Urinary bladder (tissue), 4 donors: ENCODE measurements around the gene PLEKHA7. TPM values are rescaled to one million over a fixed set of nuclear protein-coding genes. Genes with fewer than 3 reads are reported as not detected.

Source experiments
- DNase-seq: peaks from one replicate; pipeline ENCODE4 v3.0.0-alpha.2; 2015; ENCODE audit errors: extremely low spot score
- H3K27ac ChIP-seq: one replicate; pipeline ENCODE4 v1.5.1; 2013; ENCODE audit warnings: low read depth, mild to moderate bottlenecking, moderate library complexity
- H3K36me3 ChIP-seq: one replicate; pipeline ENCODE4 v1.6.1; 2013; ENCODE audit warnings: mild to moderate bottlenecking, moderate library complexity; ENCODE audit not compliant: insufficient read depth
- H3K4me1 ChIP-seq: one replicate; pipeline ENCODE4 v1.6.1; 2013; ENCODE audit warnings: mild to moderate bottlenecking, moderate library complexity; ENCODE audit not compliant: insufficient read depth
- H3K4me3 ChIP-seq: one replicate; pipeline ENCODE4 v1.5.1; 2013; ENCODE audit warnings: low read depth, low read length
- WGBS: extraction: QIAGEN DNeasy Blood & Tissue Kit; methylation state at CpG from one replicate; pipeline ENCODE4 v1.1.7; 2013; 5-methylcytosine and 5-hydroxymethylcytosine counted together
- polyA plus RNA-seq: library from polyadenylated mRNA; stranded (reverse); fragments of 200-250 nt; gene quantifications from one replicate; pipeline ENCODE4 v1.2.3, GENCODE V29; 2013
- total RNA-seq: library from RNA; depleted of rRNA; stranded (reverse); fragments of >200 nt; gene quantifications from one replicate; pipeline ENCODE4 v1.2.3, GENCODE V29; 2014
- donor health status: healthy with polysubstance abuse.
- donor health status: healthy.

PLEKHA7 gene
- total and polyA plus RNA-seq, 2 donors = 8.1 to 8.3 TPM

- H3K36me3 ChIP-seq = no peaks in the 10 kb centered on the region
- 72% methylated on average over 1 of the region's 1 CpG for WGBS
- H3K27ac ChIP-seq = no peak overlapping the region
- H3K4me3 ChIP-seq = no peak overlapping the region
- H3K4me1 ChIP-seq = no peaks in the 10 kb centered on the region
- DNase-seq = no peak
Measured at GRCh38 chr11:17019232-17019631, 5.0 kb upstream of the PLEKHA7 start.

DNA sequence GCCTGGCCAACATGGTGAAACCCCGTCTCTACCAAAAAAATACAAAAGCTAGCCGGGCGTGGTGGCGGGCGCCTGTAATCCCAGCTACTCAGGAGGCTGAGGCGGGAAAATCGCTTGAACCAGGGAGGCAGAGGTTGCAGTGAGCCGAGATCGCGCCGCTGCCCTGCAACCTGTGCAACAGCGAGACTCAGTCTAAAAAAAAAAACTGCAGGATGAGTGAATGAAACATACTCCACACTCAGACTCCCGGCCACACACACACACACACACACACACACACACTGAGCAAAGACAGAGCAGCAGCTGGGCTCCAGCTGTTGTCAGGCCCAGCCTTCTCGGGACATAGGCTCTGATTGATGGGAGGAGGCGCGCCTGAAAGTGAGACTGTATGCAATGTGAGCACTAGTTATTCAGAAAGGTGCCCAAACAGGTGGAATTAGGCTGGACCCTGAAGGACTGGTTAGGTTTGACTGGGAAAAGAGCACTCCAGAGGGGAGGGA lies 1.5 kb upstream of the PLEKHA7 start:
- WGBS = 65% methylated on average over 16 of the region's 16 CpGs
- Histone ChIP-seq H3K4me3 (no peak overlapping the region), H3K36me3 (no peaks in the 10 kb centered on the region), H3K27ac (no peak overlapping the region), H3K4me1 (no peaks in the 10 kb centered on the region)
- no peak for DNase-seq

DNA sequence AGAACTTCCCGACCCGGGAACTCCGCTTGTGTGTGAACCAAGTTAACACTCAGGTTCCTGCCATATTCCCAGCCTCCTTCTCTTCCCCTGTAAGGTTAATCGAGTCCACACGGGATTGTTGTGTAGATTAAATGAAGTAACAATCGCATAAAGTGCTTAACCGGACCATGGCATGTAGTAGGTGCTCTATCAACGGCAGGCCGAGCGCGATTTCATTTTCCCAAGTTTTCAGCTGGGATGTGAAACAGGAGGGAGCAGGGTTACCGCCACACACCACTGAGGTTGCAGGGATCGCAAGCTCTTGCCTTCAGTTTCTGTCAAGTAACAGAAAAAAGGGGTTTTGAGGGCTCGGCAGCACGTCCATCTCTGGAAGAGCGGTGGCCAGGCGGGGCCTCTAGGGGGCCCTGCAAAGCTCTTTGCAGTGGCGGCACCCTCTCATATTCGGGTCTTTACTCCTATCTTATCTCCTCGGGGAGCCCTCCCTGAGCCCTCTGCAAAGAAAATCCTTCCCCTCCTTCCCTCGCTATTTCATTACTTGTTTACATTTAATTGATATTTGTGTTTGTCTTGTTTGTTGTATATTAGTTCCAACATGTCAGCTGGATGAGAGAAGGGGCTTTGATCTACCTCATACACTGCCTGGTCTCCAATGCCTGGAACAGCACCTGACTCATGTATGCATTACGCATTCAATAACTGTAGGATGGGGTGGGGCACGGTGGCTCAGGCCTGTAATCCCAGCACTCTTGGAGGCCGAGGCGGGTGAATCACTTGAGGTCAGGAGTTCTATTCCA lies 816 bp upstream of the PLEKHA7 start:
- H3K4me1 ChIP-seq = no peaks in the 10 kb centered on the region

GRCh38 chr11:17013548-17014320 lies 480 bp downstream of the PLEKHA7 start:
- Histone ChIP-seq H3K27ac (peak overlapping the region; percentile 80), H3K4me3 (peak overlapping the region; percentile 83), H3K4me1 (no peaks in the 10 kb centered on the region), H3K36me3 (no peaks in the 10 kb centered on the region)
- under 1% methylated on average over 84 of the region's 85 CpGs for WGBS
- no peak for DNase-seq

More for the DNA sequence above, 816 bp upstream of the PLEKHA7 start:
- 15% methylated on average over 25 of the region's 25 CpGs for WGBS
- DNase-seq = no peak
- Histone ChIP-seq H3K4me3 (peak overlapping the region; percentile 83), H3K27ac (no peak overlapping the region), H3K36me3 (no peaks in the 10 kb centered on the region)

DNA sequence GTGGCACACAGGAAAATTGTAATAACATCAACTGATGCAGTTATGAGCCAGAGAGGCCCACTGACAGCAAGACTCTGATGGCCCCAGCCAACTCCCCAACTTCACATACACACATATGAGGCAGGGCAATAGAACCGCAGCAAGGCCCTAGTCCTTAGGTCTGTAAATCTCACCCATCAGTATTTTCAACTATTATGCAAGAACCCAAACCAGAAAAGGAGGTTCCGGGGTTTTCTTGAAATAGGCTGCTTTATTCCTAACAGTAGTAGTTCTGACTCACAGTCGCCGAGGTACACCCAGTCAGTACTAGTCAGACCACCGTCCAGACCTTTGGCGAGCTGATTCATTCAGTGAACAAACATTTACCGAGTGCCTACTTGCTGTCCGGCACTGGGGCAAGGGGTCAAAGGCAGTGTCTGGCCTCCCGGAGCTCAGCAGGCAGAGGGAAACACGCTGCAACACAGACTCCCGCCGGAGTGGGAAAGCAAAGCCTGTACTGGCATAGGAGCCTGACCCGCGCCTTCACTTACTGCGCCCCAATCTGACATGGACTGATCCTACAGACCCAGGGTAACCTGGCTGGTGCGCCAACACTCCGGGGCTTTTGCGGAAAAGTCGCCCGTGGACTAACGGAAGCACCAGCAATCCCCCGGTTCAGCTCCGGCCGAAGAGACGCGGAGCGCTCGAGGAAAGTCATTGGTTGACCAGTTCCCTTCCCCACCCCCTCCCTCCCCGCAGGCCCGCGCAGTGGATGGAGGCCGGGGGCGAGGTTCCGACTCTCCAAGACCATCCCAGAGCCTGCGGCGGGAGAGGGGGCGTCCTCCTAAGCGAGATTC lies 1.3 kb downstream of the PLEKHA7 start:
- Histone ChIP-seq H3K4me3 (peak overlapping the region; percentile 83), H3K36me3 (no peaks in the 10 kb centered on the region), H3K27ac (peak overlapping the region; percentile 80), H3K4me1 (no peaks in the 10 kb centered on the region)
- 19% methylated on average over 38 of the region's 38 CpGs for WGBS
- no peak for DNase-seq

- Histone ChIP-seq H3K36me3 (no peaks in the 10 kb centered on the region), H3K4me1 (no peaks in the 10 kb centered on the region), H3K27ac (no peak overlapping the region), H3K4me3 (no peak overlapping the region)
- no peak for DNase-seq
- WGBS = 89% methylated on average over 6 of the region's 6 CpGs
Measured at GRCh38 chr11:17012179-17012578, 2.0 kb downstream of the PLEKHA7 start.

DNA sequence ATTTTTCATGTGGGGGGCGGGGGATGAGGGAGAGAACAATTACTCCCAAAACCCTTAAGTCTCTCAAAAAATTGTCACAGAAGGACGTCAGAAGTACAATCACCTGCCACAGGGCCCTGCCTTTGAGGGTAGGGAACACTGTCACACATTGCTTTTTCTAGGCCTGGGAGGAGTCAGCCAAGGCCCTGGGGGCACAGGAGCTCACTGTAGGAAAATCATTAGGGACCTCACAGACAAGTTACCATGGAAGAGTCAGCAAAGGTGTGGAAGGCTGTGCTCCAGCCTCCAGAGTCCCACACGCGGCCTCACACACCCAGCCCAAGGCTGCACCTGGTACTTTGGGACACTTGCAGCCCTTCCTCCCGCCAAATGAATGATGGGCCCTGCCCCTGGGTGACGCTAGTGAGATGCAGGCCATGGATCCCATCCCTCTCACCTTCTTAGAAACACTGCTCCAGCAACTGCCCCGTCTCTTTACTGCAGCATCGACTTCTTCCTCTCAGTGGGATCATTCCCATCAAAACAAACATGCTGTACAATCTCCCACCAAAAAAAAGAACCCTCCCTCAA lies 3.3 kb downstream of the PLEKHA7 start:
- no peak overlapping the region for H3K4me3 ChIP-seq
- 78% methylated on average over 8 of the region's 8 CpGs for WGBS
- H3K4me1 ChIP-seq = no peaks in the 10 kb centered on the region
- no peak for DNase-seq
- H3K27ac ChIP-seq = no peak overlapping the region
- no peaks in the 10 kb centered on the region for H3K36me3 ChIP-seq

DNA sequence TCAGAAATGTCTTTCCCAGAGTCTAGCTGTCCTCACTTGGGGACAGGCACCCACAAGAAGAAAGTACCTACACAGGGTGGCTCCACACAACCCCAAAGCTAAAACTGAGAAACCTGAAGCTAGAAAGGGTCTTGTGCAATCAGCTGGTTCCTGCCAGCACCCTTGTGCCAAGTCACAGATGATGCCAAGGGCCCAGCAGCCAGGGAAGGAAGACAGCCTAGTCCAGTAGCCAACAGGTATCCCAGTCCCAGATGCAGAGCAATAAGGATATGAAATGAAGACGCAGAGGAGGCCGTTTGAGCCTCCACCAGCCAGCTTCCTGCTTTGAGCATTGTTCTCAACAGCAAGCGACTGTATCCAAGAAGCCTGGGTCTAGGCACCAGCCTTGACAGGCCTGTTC lies 6.1 kb downstream of the PLEKHA7 start:
- no peaks in the 10 kb centered on the region for H3K36me3 ChIP-seq
- H3K27ac ChIP-seq = no peak overlapping the region
- H3K4me3 ChIP-seq = no peak overlapping the region
- whole genome bisulfite sequencing = 95% methylated on average over 3 of the region's 3 CpGs
- DNase-seq = no peak
- no peaks in the 10 kb centered on the region for H3K4me1 ChIP-seq

DNA sequence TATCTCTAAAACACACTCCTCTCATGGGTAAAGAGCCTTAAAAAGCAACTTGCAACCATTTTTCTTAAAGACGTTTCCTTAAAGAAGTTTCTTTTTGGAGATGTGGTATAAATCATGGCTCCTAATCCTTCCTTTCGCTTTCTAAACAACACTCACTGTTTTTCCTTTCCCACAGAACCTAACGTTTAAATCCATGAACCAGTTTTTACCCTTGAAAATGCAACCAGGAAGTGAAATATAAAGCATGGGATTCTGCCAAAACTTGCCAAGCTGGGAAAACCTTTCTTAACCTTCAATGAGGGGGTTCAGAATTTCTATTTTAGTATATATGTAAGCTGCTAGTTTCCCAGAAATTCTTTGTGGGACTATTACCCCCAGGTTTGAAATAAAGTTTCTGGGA lies 8.6 kb downstream of the PLEKHA7 start:
- Histone ChIP-seq H3K4me1 (no peaks in the 10 kb centered on the region), H3K4me3 (no peak overlapping the region), H3K36me3 (no peaks in the 10 kb centered on the region), H3K27ac (no peak overlapping the region)
- WGBS = 22% methylated on average over 3 of the region's 3 CpGs
- DNase-seq = no peak

- H3K4me3 ChIP-seq = no peak overlapping the region
- no peaks in the 10 kb centered on the region for H3K36me3 ChIP-seq
- no peak for DNase-seq
- no peak overlapping the region for H3K27ac ChIP-seq
- WGBS = 77% methylated on average over 7 of the region's 7 CpGs
- H3K4me1 ChIP-seq = no peaks in the 10 kb centered on the region
Measured at GRCh38 chr11:17004486-17005148, 9.6 kb downstream of the PLEKHA7 start.

DNA sequence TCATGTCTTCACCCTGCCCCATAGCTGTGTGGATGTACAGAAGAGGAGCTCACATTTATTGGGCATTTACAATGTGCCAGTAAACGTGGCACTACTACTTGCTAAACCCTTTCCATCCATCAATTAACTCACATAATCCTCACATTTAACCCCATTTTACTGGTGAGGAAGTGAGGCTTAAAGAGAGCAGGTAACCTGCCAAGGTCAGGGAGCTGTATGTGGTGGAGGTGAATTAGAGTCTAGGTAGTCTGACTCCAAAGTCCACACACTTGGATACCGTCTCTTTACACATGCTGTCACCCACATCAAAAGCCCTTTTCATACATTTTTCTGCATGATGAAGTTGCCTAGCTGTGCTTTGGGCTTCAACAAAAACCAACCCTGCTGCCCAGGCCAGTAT lies 10.8 kb downstream of the PLEKHA7 start:
- Histone ChIP-seq H3K4me3 (no peak overlapping the region), H3K27ac (no peak overlapping the region), H3K4me1 (no peaks in the 10 kb centered on the region), H3K36me3 (no peaks in the 10 kb centered on the region)
- DNase-seq = no peak
- 64% methylated on average over 2 of the region's 2 CpGs for WGBS

DNA sequence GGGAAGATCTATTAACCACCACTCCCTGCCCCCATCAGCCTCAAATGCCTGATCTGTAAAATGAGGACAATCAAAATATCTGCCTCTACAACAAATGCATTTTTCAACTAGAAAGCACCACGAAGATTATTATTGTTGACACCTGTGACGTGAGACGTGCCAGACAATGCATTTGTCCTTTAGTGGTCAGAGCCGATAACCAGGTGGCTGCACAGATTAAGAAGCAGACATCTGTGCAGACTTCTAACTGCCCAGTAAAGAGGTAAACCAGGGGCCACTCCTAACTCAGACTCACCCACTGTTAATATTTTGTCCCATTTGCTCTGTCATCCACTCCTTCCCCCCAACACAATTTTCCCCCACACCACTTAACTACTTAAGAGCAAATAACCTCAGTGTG lies 11.7 kb downstream of the PLEKHA7 start:
- no peak for DNase-seq
- Histone ChIP-seq H3K4me1 (no peaks in the 10 kb centered on the region), H3K36me3 (no peaks in the 10 kb centered on the region), H3K4me3 (no peak overlapping the region), H3K27ac (no peak overlapping the region)
- 84% methylated on average over 4 of the region's 4 CpGs for WGBS

- WGBS = 77% methylated on average over 3 of the region's 3 CpGs
- no peaks in the 10 kb centered on the region for H3K4me1 ChIP-seq
- no peak overlapping the region for H3K27ac ChIP-seq
- H3K36me3 ChIP-seq = no peaks in the 10 kb centered on the region
- H3K4me3 ChIP-seq = no peak overlapping the region
- no peak for DNase-seq
Measured at GRCh38 chr11:17001806-17002205, 12.4 kb downstream of the PLEKHA7 start.
